ENCODE data around the gene FAM229A.

Gene FAM229A

GRCh38 chr1:32392325-32392724 is 30.0 kb upstream of the FAM229A start:
- FAIRE-seq, result no peak
- no peak for DNase-seq (ENCODE audit: insufficient read length, low spot score)
- no peak for TF ChIP-seq CTCF (IDR thresholded peaks at IDR 0.05; ENCODE audit: insufficient read depth, missing control alignments)

GRCh38 chr1:32390904-32391870 is 28.9 kb upstream of the FAM229A start:
- FAIRE-seq (no peak), DNase-seq (ENCODE audit: insufficient read length, low spot score) (no peak)
- TF ChIP-seq CTCF (IDR thresholded peaks at IDR 0.05; ENCODE audit: insufficient read depth, missing control alignments), result no peak

GRCh38 chr1:32388641-32389040 is 26.4 kb upstream of the FAM229A start:
- no peak for DNase-seq (ENCODE audit: insufficient read length, low spot score)
- TF ChIP-seq CTCF (IDR thresholded peaks at IDR 0.05; ENCODE audit: insufficient read depth, missing control alignments), result no peak
- FAIRE-seq, result no peak

- no peak for DNase-seq (ENCODE audit: insufficient read length, low spot score)
- TF ChIP-seq CTCF (IDR thresholded peaks at IDR 0.05; ENCODE audit: insufficient read depth, missing control alignments), result no peak
- no peak for FAIRE-seq
These were observed 24.5 kb upstream of the FAM229A start for GRCh38 chr1:32386676-32387392.

- FAIRE-seq (no peak), DNase-seq (ENCODE audit: insufficient read length, low spot score) (no peak)
- TF ChIP-seq CTCF (IDR thresholded peaks at IDR 0.05; ENCODE audit: insufficient read depth, missing control alignments), result no peak
These were observed 17.8 kb upstream of the FAM229A start for GRCh38 chr1:32380057-32380456.

GRCh38 chr1:32377541-32378220 is 15.4 kb upstream of the FAM229A start:
- DNase-seq (ENCODE audit: insufficient read length, low spot score) (no peak), FAIRE-seq (no peak)
- TF ChIP-seq CTCF (IDR thresholded peaks at IDR 0.05; ENCODE audit: insufficient read depth, missing control alignments), result no peak

Measured in D721Med (cell line).